ENCODE results near the gene ANKRD31.
"Not testable (repeated sequence)": the region's sequence is repeated elsewhere in the genome, so short reads cannot be mapped to it uniquely, and the experiment has no call there.

Gene ANKRD31

DNA sequence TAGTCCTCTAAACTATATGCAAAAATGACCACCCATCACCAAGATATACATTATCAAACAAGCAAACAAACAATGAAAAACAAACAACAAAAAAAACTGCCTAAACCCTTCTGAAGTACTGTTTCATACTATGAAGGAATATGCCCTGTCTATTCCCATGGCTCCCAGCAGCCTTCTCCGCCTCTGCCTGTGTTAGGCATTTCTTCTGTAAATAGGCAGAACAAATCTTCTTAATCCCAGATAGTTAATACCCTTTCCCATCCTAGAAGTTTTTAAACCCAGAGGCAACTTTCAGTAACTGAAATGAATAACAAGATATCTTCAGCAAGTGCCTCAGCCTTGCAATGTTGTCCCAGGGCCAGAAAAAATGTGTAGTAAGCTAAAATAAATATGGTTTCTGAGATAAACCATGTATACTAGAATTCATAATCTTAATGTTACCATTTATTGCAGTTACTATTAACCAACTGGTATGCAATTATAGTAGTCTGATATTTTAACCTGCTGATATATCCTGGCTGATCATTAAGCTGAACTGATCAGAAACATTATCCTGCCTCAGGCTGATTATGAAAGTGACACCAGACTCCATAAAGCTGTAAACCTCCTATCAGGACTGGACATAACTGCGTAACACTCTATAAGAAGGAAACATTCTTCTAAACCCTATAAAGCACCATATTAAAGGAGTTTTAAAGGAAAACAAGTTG lies 68.5 kb downstream of the ANKRD31 start:
- peaks cover 0 to 5% (median 2%) of the 10 kb centered on the region in 4 experiments for H3K4me1 ChIP-seq (ENCODE audit: control extremely low read depth in 1 of 4, control insufficient read depth in 4 of 4, insufficient read depth in 4 of 4, low read length in 3 of 4)
- POLR2A ChIA-PET, result no interaction called here
- H3K4me3 ChIP-seq (ENCODE audit: control insufficient read depth in 1 of 7, extremely low read depth in 1 of 7, insufficient read depth in 4 of 7, low read depth in 2 of 7, low read length in 6 of 7), result no peak overlapping the region
- DNase-seq, result no peak
- WGBS (ENCODE audit: insufficient coverage), result 100% methylated on average over 1 of the region's 2 CpGs
- peaks cover 0 to 3% (median 0%) of the 10 kb centered on the region in 5 experiments for H3K9me3 ChIP-seq (ENCODE audit: control extremely low read depth in 1 of 5, control insufficient read depth in 4 of 5, insufficient read depth in 2 of 5, low read depth in 1 of 5, low read length in 4 of 5)
- H3K27me3 ChIP-seq (replicated peaks in 2 of 5; ENCODE audit: control insufficient read depth in 4 of 5, insufficient read depth in 5 of 5, low read length in 4 of 5), result no peaks in the 10 kb centered on the region
- H3K36me3 ChIP-seq (ENCODE audit: control insufficient read depth in 4 of 4, insufficient read depth in 4 of 4, low read length in 3 of 4), result no peaks in the 10 kb centered on the region
- CTCF ChIA-PET, result no interaction called here
- H3K27ac ChIP-seq (ENCODE audit: insufficient read depth in 1 of 2, low read depth in 1 of 2, low read length in 2 of 2, poor library complexity in 1 of 2, severe bottlenecking in 2 of 2), result no peak overlapping the region

DNA sequence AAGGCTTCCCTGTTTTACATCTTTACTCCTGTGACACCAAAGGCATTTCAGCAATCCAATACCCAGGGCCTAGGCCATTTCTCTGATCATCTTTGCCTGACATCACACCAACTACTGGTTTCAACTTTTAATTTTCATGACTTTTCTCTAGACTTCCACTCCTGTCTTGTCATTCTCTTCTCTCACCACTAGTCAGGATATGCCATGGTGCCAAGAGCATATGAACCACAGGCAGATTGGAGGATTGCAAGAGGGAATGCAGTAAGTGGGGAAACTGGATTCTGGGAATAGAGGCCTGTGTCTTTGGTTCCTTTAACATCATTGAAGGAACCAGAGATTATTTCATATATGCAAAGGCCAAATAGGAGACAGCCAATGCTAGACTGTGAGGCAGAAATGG lies 69.3 kb downstream of the ANKRD31 start:
- Histone ChIP-seq H3K4me3 (ENCODE audit: control insufficient read depth in 1 of 7, extremely low read depth in 1 of 7, insufficient read depth in 4 of 7, low read depth in 2 of 7, low read length in 6 of 7) (no peak overlapping the region), H3K27ac (ENCODE audit: insufficient read depth in 1 of 2, low read depth in 1 of 2, low read length in 2 of 2, poor library complexity in 1 of 2, severe bottlenecking in 2 of 2) (no peak overlapping the region), H3K27me3 (replicated peaks in 2 of 5; ENCODE audit: control insufficient read depth in 4 of 5, insufficient read depth in 5 of 5, low read length in 4 of 5) (no peaks in the 10 kb centered on the region), H3K9me3 (ENCODE audit: control extremely low read depth in 1 of 5, control insufficient read depth in 4 of 5, insufficient read depth in 2 of 5, low read depth in 1 of 5, low read length in 4 of 5) (peaks cover 0 to 3% (median 0%) of the 10 kb centered on the region in 5 experiments), H3K36me3 (ENCODE audit: control insufficient read depth in 4 of 4, insufficient read depth in 4 of 4, low read length in 3 of 4) (no peaks in the 10 kb centered on the region), H3K4me1 (ENCODE audit: control extremely low read depth in 1 of 4, control insufficient read depth in 4 of 4, insufficient read depth in 4 of 4, low read length in 3 of 4) (peaks cover 0 to 5% (median 2%) of the 10 kb centered on the region in 4 experiments)
- POLR2A ChIA-PET, result no interaction called here
- DNase-seq, result no peak
- CTCF ChIA-PET, result no interaction called here

DNA sequence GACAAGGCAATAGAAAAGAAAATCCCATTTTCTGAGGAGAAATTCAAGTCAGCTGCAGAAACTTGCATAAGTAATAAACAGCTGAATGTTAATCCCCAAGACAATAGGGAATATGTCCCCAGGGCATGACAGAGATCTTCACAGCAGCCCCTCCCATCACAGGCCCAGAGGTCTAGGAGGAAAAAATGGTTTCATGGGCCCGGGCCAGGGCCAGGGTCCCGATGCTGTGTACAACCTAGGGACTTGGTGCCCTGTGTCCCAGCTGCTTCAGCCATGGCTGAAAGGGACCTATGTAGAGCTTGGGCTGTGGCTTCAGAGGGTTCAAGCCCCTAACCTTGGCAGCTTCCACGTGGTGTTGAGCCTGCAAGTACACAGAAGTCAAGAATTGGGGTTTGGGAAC lies 75.2 kb downstream of the ANKRD31 start:
- H3K27me3 ChIP-seq (replicated peaks in 2 of 5; ENCODE audit: control insufficient read depth in 4 of 5, insufficient read depth in 5 of 5, low read length in 4 of 5); DNase-seq; H3K36me3 ChIP-seq (ENCODE audit: control insufficient read depth in 4 of 4, insufficient read depth in 4 of 4, low read length in 3 of 4); H3K4me3 ChIP-seq (ENCODE audit: control insufficient read depth in 1 of 7, extremely low read depth in 1 of 7, insufficient read depth in 4 of 7, low read depth in 2 of 7, low read length in 6 of 7); H3K27ac ChIP-seq (ENCODE audit: insufficient read depth in 1 of 2, low read depth in 1 of 2, low read length in 2 of 2, poor library complexity in 1 of 2, severe bottlenecking in 2 of 2); POLR2A ChIA-PET; H3K4me1 ChIP-seq (ENCODE audit: control extremely low read depth in 1 of 4, control insufficient read depth in 4 of 4, insufficient read depth in 4 of 4, low read length in 3 of 4): not testable (repeated sequence)
- WGBS (ENCODE audit: insufficient coverage), result 95% methylated on average over 2 of the region's 3 CpGs
- CTCF ChIA-PET, result interaction anchor here (0.6 kb wide), 1 partner anchor 18 kb away, joined by 3 read pairs; no protein-coding TSS in a partner anchor
- H3K9me3 ChIP-seq (ENCODE audit: control extremely low read depth in 1 of 5, control insufficient read depth in 4 of 5, insufficient read depth in 2 of 5, low read depth in 1 of 5, low read length in 4 of 5), result peaks cover 1 to 29% (median 15%) of the 10 kb centered on the region in 5 experiments

DNA sequence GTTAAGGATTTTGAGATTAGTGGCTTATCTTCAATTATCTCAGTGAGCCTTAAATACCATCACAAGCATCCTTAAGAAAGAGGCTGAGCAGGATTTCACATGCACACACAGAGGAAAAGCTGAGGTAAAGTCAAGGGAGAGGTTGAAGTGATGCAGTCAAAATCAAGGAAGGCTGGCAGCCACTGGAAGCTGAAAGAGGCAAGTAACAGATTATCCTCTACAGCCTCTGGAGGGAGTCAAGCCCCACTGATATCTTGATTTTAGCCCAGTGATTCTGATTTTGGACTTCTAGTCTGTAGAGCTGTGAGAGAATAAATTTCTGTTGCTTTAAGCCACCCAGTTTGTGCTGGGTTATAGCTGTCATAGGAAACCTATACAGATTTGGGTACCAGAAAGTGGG lies 80.1 kb downstream of the ANKRD31 start:
- ChIA-PET CTCF (no interaction called here), POLR2A (no interaction called here)
- no peak for DNase-seq
- Histone ChIP-seq H3K9me3 (ENCODE audit: control extremely low read depth in 1 of 5, control insufficient read depth in 4 of 5, insufficient read depth in 2 of 5, low read depth in 1 of 5, low read length in 4 of 5) (peaks cover 0 to 25% (median 14%) of the 10 kb centered on the region in 5 experiments), H3K36me3 (ENCODE audit: control insufficient read depth in 4 of 4, insufficient read depth in 4 of 4, low read length in 3 of 4) (no peaks in the 10 kb centered on the region), H3K4me1 (ENCODE audit: control extremely low read depth in 1 of 4, control insufficient read depth in 4 of 4, insufficient read depth in 4 of 4, low read length in 3 of 4) (no peaks in the 10 kb centered on the region), H3K4me3 (ENCODE audit: control insufficient read depth in 1 of 7, extremely low read depth in 1 of 7, insufficient read depth in 4 of 7, low read depth in 2 of 7, low read length in 6 of 7) (no peak overlapping the region), H3K27me3 (replicated peaks in 2 of 5; ENCODE audit: control insufficient read depth in 4 of 5, insufficient read depth in 5 of 5, low read length in 4 of 5) (no peaks in the 10 kb centered on the region), H3K27ac (ENCODE audit: insufficient read depth in 1 of 2, low read depth in 1 of 2, low read length in 2 of 2, poor library complexity in 1 of 2, severe bottlenecking in 2 of 2) (no peak overlapping the region)

- Histone ChIP-seq H3K9me3 (ENCODE audit: control extremely low read depth in 1 of 5, control insufficient read depth in 4 of 5, insufficient read depth in 2 of 5, low read depth in 1 of 5, low read length in 4 of 5) (peaks cover 0 to 10% (median 3%) of the 10 kb centered on the region in 5 experiments), H3K4me1 (ENCODE audit: control extremely low read depth in 1 of 4, control insufficient read depth in 4 of 4, insufficient read depth in 4 of 4, low read length in 3 of 4) (peaks cover 7 to 11% (median 9%) of the 10 kb centered on the region in 4 experiments), H3K27me3 (replicated peaks in 2 of 5; ENCODE audit: control insufficient read depth in 4 of 5, insufficient read depth in 5 of 5, low read length in 4 of 5) (no peaks in the 10 kb centered on the region), H3K36me3 (ENCODE audit: control insufficient read depth in 4 of 4, insufficient read depth in 4 of 4, low read length in 3 of 4) (no peaks in the 10 kb centered on the region), H3K27ac (ENCODE audit: insufficient read depth in 1 of 2, low read depth in 1 of 2, low read length in 2 of 2, poor library complexity in 1 of 2, severe bottlenecking in 2 of 2) (no peak overlapping the region), H3K4me3 (ENCODE audit: control insufficient read depth in 1 of 7, extremely low read depth in 1 of 7, insufficient read depth in 4 of 7, low read depth in 2 of 7, low read length in 6 of 7) (no peak overlapping the region)
- DNase-seq, result no peak
- ChIA-PET CTCF (no interaction called here), POLR2A (no interaction called here)
These were observed 83.8 kb downstream of the ANKRD31 start for GRCh38 chr5:75152860-75153259.

- POLR2A ChIA-PET, result no interaction called here
These were observed 88.6 kb downstream of the ANKRD31 start for GRCh38 chr5:75148051-75148450.

GRCh38 chr5:75142566-75143136 lies 94.0 kb downstream of the ANKRD31 start:
- no peak overlapping the region for H3K4me3 ChIP-seq (ENCODE audit: control insufficient read depth in 1 of 7, extremely low read depth in 1 of 7, insufficient read depth in 4 of 7, low read depth in 2 of 7, low read length in 6 of 7)
- H3K27ac ChIP-seq (ENCODE audit: insufficient read depth in 1 of 2, low read depth in 1 of 2, low read length in 2 of 2, poor library complexity in 1 of 2, severe bottlenecking in 2 of 2), result no peak overlapping the region
- H3K4me1 ChIP-seq (ENCODE audit: control extremely low read depth in 1 of 4, control insufficient read depth in 4 of 4, insufficient read depth in 4 of 4, low read length in 3 of 4), result peaks cover 9 to 23% (median 17%) of the 10 kb centered on the region in 4 experiments
- 0% methylated on average over 1 of the region's 2 CpGs for WGBS (ENCODE audit: insufficient coverage)
- no peaks in the 10 kb centered on the region for H3K27me3 ChIP-seq (replicated peaks in 2 of 5; ENCODE audit: control insufficient read depth in 4 of 5, insufficient read depth in 5 of 5, low read length in 4 of 5)
- ChIA-PET CTCF (no interaction called here), POLR2A (no interaction called here)
- no peaks in the 10 kb centered on the region for H3K9me3 ChIP-seq (ENCODE audit: control extremely low read depth in 1 of 5, control insufficient read depth in 4 of 5, insufficient read depth in 2 of 5, low read depth in 1 of 5, low read length in 4 of 5)
- DNase-seq, result no peak
- H3K36me3 ChIP-seq (ENCODE audit: control insufficient read depth in 4 of 4, insufficient read depth in 4 of 4, low read length in 3 of 4), result no peaks in the 10 kb centered on the region

More at GRCh38 chr5:75148051-75148450, 88.6 kb downstream of the ANKRD31 start:
- peak overlapping the region; percentile 14 to 16 for H3K27ac ChIP-seq (ENCODE audit: insufficient read depth in 1 of 2, low read depth in 1 of 2, low read length in 2 of 2, poor library complexity in 1 of 2, severe bottlenecking in 2 of 2)
- no peaks in the 10 kb centered on the region for H3K27me3 ChIP-seq (replicated peaks in 2 of 5; ENCODE audit: control insufficient read depth in 4 of 5, insufficient read depth in 5 of 5, low read length in 4 of 5)
- no CpG with 5 or more reads among the region's 2 CpGs for WGBS (ENCODE audit: insufficient coverage)
- H3K9me3 ChIP-seq (ENCODE audit: control extremely low read depth in 1 of 5, control insufficient read depth in 4 of 5, insufficient read depth in 2 of 5, low read depth in 1 of 5, low read length in 4 of 5), result peaks cover 0 to 7% (median 0%) of the 10 kb centered on the region in 5 experiments
- H3K4me1 ChIP-seq (ENCODE audit: control extremely low read depth in 1 of 4, control insufficient read depth in 4 of 4, insufficient read depth in 4 of 4, low read length in 3 of 4), result peaks cover 17 to 33% (median 25%) of the 10 kb centered on the region in 4 experiments
- no peaks in the 10 kb centered on the region for H3K36me3 ChIP-seq (ENCODE audit: control insufficient read depth in 4 of 4, insufficient read depth in 4 of 4, low read length in 3 of 4)
- CTCF ChIA-PET, result interaction anchor here (0.6 kb wide), 1 partner anchor 131 kb away, joined by 5 read pairs; no protein-coding TSS in a partner anchor
- DNase-seq, result peak in 2 of 3 donors; percentile 39 to 54
- H3K4me3 ChIP-seq (ENCODE audit: control insufficient read depth in 1 of 7, extremely low read depth in 1 of 7, insufficient read depth in 4 of 7, low read depth in 2 of 7, low read length in 6 of 7), result peak overlapping the region in 3 of 7 experiments; percentile 16 to 36 (median 24)

Measured in common myeloid progenitor, CD34-positive (primary cell).